Measurements from ENCODE around the gene CGB1. TPM values are rescaled to one million over a fixed set of nuclear protein-coding genes. Genes with fewer than 3 reads are reported as not detected.

CGB1 gene
- total and polyA plus RNA-seq, 2 donors (not counting 3 experiments of a cell fraction or from before 2014, with no cell fraction given): not detected

GRCh38 chr19:48993175-48994034 is 43.3 kb downstream of the CGB1 start, which contains the start of the genes GYS1 and RUVBL2:
GYS1 (minus strand) TSS chr19:48993309; CDS start chr19:48993112, 197 bp downstream.
RUVBL2 (plus strand) TSS chr19:48993887; CDS start chr19:48993912, 25 bp downstream.
- peaks cover 14% of the 10 kb centered on the region for H3K4me1 ChIP-seq (ENCODE audit: control insufficient read depth, extremely low read depth, insufficient read depth, low read length)
- ChIA-PET CTCF (interaction anchor here (0.6 to 3.3 kb wide), 33 partner anchors 10 to 1125 kb away, joined by 3 to 41 read pairs (median 4); partner anchors contain the start of genes LIN7B and PPP1R15A), POLR2A (interaction anchor here (0.6 to 1.5 kb wide), 6 partner anchors 10 to 374 kb away, joined by 3 to 6 read pairs (median 3); partner anchors contain the start of genes FTL, PPP1R15A, RPL18 and SPHK2)
- TF ChIP-seq POLR2A (IDR thresholded peaks at IDR 0.05; ENCODE audit: low read depth, low read length) (peak; percentile 88), POLR2AphosphoS5 (IDR thresholded peaks at IDR 0.05; ENCODE audit: insufficient read depth, low read depth, low read length) (peak; percentile 77), FOS (IDR thresholded peaks at IDR 0.05; ENCODE audit: borderline replicate concordance, insufficient read depth, low read length) (no peak), MYC (IDR thresholded peaks at IDR 0.05; ENCODE audit: low read depth, low read length) (peak; percentile 72), EZH2 (IDR thresholded peaks at IDR 0.05; ENCODE audit: borderline replicate concordance, low read depth, low read length, severe bottlenecking) (no peak)
- TF ChIP-seq, protein P1, sequence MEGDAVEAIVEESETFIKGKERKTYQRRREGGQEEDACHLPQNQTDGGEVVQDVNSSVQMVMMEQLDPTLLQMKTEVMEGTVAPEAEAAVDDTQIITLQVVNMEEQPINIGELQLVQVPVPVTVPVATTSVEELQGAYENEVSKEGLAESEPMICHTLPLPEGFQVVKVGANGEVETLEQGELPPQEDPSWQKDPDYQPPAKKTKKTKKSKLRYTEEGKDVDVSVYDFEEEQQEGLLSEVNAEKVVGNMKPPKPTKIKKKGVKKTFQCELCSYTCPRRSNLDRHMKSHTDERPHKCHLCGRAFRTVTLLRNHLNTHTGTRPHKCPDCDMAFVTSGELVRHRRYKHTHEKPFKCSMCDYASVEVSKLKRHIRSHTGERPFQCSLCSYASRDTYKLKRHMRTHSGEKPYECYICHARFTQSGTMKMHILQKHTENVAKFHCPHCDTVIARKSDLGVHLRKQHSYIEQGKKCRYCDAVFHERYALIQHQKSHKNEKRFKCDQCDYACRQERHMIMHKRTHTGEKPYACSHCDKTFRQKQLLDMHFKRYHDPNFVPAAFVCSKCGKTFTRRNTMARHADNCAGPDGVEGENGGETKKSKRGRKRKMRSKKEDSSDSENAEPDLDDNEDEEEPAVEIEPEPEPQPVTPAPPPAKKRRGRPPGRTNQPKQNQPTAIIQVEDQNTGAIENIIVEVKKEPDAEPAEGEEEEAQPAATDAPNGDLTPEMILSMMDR (IDR thresholded peaks at IDR 0.05; ENCODE audit: extremely low read depth in 1 of 2, insufficient read depth in 1 of 2, low read depth in 1 of 2, low read length in 2 of 2): peak; percentile 98 to 100
- H3K9ac ChIP-seq (replicated peaks; ENCODE audit: extremely low read depth, insufficient read depth, low read length): peak within 1 kb of the TSS; percentile 89
- TSS peak; percentile 66 for BruUV-seq (replicated peaks)
- peaks cover 58% of the 10 kb centered on the region for H3K79me2 ChIP-seq (ENCODE audit: control insufficient read depth, insufficient read depth, low read length)
- intact Hi-C loops (cut with micrococcal nuclease) (loop anchor here (1.0 to 10.0 kb wide), 6 partner anchors 15 to 359 kb away; partner anchors contain the start of genes DBP, HRC, SNRNP70 and TRPM4), dilution Hi-C loops (cut with MboI; ENCODE audit: extremely low pct_ligation_motif_present, low sequenced_read_pairs) (no loop called here)
- peak within 1 kb of the TSS; percentile 91 for H3K4me2 ChIP-seq (ENCODE audit: insufficient read depth, low read length)
- no peaks in the 10 kb centered on the region for H3K9me1 ChIP-seq (replicated peaks; ENCODE audit: control insufficient read depth, extremely low read depth, insufficient read depth, low read length)
- peak within 1 kb of the TSS; percentile 83 to 92 (median 86) for H3K4me3 ChIP-seq (replicated peaks in 1 of 3; ENCODE audit: insufficient read depth in 1 of 3, low read depth in 1 of 3, low read length in 3 of 3)
- H3K9me3 ChIP-seq (replicated peaks; ENCODE audit: control insufficient read depth, insufficient read depth, low read length): no peaks in the 10 kb centered on the region
- H3K27ac ChIP-seq (ENCODE audit: insufficient read depth, low read depth, low read length): peak within 1 kb of the TSS; percentile 61
- DNase-seq (ENCODE audit: low read depth, low spot score) (peak; percentile 100), FAIRE-seq (peak; percentile 99)
- no peaks in the 10 kb centered on the region for H4K20me1 ChIP-seq (replicated peaks; ENCODE audit: control insufficient read depth, extremely low read depth, insufficient read depth, low read length)
- peak within 1 kb of the TSS; percentile 77 for H2AFZ ChIP-seq (ENCODE audit: low read depth, low read length)
- H3K36me3 ChIP-seq (ENCODE audit: control insufficient read depth in 2 of 2, extremely low read depth in 1 of 2, insufficient read depth in 2 of 2, low read length in 2 of 2): peaks cover 0 to 3% of the 10 kb centered on the region in 2 experiments
- H3K27me3 ChIP-seq (ENCODE audit: control insufficient read depth in 2 of 2, insufficient read depth in 2 of 2, low read length in 2 of 2): no peaks in the 10 kb centered on the region

Measured in endothelial cell of umbilical vein (primary cell).